Activated naive CD4-positive, alpha-beta T cell treated with anti-CD3 and anti-CD28 coated beads, Interleukin-2, amount 50 U/mL, for 24 hours (primary cell): ENCODE measurements around the gene MMS19.

Source experiments
- H3K27ac Mint-ChIP-seq: one replicate; pipeline ENCODE4 v1.8.0; 2021; ENCODE audit warnings: mild to moderate bottlenecking, mixed read lengths
- H3K27me3 Mint-ChIP-seq: one replicate; pipeline ENCODE4 v1.8.0; 2021; ENCODE audit warnings: mixed read lengths
- H3K36me3 Mint-ChIP-seq: one replicate; pipeline ENCODE4 v1.8.0; 2021; ENCODE audit warnings: mixed read lengths
- H3K4me1 Mint-ChIP-seq: one replicate; pipeline ENCODE4 v1.8.0; 2021; ENCODE audit warnings: mixed read lengths
- H3K4me3 Mint-ChIP-seq: one replicate; pipeline ENCODE4 v1.8.0; 2021; ENCODE audit warnings: mild to moderate bottlenecking, mixed read lengths
- H3K9me3 Mint-ChIP-seq: one replicate; pipeline ENCODE4 v1.8.0; 2021; ENCODE audit warnings: mixed read lengths

Gene MMS19

DNA sequence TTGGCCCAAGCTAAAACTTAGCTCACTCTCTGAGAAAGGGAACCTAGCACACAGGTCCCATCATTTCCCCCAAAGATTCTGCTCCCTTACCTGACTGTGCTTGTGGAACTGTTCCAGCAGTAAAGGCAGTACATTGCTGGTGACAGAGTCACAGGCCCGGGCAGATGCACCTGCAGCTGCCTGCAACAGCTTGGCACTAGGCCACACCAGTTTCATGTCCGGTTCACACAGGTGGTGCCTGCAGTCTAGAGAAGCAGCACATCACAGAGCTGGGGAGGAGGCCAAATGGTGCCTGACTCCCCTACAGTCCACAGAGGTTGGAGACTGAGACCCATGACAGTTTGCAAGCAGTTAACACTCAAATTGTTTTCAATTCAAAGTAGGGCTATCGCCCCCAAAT is 30.1 kb downstream of the MMS19 start:
- Mint-ChIP-seq H3K9me3 (no peaks in the 10 kb centered on the region), H3K4me3 (no peak overlapping the region), H3K36me3 (peaks cover 10% of the 10 kb centered on the region), H3K4me1 (peaks cover 4% of the 10 kb centered on the region), H3K27me3 (no peaks in the 10 kb centered on the region), H3K27ac (no peak overlapping the region)

DNA sequence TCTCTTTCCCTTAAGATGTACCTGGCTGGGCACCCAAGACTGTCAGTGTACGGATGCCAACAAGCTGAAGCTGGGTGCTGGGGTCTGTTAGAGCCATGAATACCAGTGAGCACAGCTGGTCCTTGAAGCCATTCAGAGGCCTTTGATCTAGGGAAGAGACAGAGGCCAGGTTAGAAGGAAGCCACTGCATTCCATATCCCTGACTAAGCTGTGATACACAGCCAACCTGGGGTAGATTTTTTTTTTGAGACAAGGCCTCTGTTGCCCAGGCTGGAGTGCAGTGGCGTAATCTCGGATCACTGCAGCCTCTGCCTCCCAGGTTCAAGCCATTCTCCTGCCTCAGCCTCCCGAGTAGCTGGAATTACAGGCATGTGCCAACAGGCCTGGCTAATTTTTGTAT is 31.5 kb downstream of the MMS19 start:
- H3K4me3 Mint-ChIP-seq, result no peak overlapping the region
- H3K4me1 Mint-ChIP-seq, result peaks cover 4% of the 10 kb centered on the region
- peaks cover 9% of the 10 kb centered on the region for H3K36me3 Mint-ChIP-seq
- peak overlapping the region; percentile 30 for H3K27ac Mint-ChIP-seq
- H3K27me3 Mint-ChIP-seq, result no peaks in the 10 kb centered on the region
- H3K9me3 Mint-ChIP-seq, result no peaks in the 10 kb centered on the region

DNA sequence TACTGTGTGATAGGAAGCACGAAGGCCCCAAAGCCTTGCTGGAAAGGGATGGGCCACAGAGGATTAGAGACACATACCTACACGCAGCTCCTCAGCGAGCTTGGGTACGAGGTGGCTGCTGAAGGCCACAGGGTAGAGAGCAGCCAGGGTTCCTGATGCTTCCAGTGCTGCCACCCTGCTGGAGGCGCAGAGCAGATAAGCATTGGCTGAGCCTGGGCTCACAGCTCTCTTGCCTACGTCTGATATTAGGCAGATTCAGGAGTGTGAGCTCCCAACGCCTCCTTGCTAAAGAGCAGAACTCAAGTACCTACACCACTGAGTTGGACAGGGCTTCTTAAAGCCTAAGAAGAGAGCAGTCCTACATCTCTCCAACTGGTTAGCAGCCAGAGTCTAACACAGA is 32.2 kb downstream of the MMS19 start:
- H3K27me3 Mint-ChIP-seq, result no peaks in the 10 kb centered on the region
- no peak overlapping the region for H3K27ac Mint-ChIP-seq
- peaks cover 4% of the 10 kb centered on the region for H3K4me1 Mint-ChIP-seq
- H3K9me3 Mint-ChIP-seq, result no peaks in the 10 kb centered on the region
- H3K4me3 Mint-ChIP-seq, result no peak overlapping the region
- H3K36me3 Mint-ChIP-seq, result peaks cover 8% of the 10 kb centered on the region

DNA sequence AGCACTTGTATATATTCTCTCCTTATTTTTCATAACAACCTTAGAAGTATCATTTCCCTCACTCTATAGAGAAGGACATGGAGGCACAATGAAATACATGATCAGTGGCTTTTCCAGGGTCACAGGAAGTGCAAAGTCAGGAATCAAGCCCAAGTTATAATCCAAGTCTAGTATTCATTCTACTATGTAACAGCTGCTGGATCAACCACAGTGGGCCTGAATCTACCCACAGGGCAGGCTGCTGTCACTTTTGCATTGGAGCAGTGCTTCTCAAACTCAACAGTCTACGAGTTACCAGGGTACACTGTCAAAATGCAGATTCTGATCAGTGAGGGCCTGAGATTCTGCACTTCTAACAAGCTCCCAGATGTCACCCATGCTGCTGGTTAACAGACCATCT is 34.0 kb downstream of the MMS19 start:
- Mint-ChIP-seq H3K36me3 (peaks cover 12% of the 10 kb centered on the region), H3K4me3 (no peak overlapping the region), H3K27me3 (no peaks in the 10 kb centered on the region), H3K27ac (peak overlapping the region; percentile 76), H3K9me3 (no peaks in the 10 kb centered on the region), H3K4me1 (peaks cover 4% of the 10 kb centered on the region)

DNA sequence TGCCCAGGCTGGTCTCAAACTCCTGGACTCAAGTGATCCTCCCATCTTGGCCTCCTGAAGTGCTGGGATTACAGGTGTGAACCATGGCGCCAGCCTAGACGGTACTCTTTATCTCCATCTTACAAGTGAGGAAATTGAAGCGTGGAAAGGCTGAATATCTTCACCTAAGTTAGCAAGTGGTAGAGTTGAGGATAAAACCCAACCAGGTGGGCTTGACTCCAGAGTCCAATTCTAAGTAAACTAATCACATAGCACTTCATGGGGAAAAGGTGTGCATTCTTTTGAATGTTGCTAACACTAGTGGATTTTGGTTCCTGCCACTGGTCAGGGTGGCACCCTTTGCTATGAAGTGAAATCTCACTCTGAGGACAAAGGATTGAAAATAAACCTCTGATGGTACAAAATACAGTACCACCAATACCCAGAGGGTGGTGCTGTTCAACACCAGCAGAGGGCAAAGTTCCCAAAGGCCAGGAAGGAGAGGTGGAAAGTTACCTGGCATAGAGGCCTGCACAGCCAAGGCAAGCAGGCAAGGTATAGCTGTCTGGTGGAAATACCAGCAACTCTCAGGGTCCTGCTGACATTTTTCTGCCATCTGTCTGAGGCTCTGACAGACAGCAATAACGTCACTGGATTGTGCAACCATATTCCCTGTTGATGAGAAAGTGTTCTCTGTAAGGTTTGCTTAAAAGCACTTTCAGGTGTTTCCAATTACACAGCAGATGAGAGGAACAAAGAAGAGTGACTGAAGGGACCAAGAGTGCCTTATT is 34.7 kb downstream of the MMS19 start:
- Mint-ChIP-seq H3K27me3 (no peaks in the 10 kb centered on the region), H3K27ac (peak overlapping the region; percentile 82), H3K9me3 (no peaks in the 10 kb centered on the region), H3K36me3 (peaks cover 17% of the 10 kb centered on the region), H3K4me1 (peaks cover 4% of the 10 kb centered on the region), H3K4me3 (no peak overlapping the region)

DNA sequence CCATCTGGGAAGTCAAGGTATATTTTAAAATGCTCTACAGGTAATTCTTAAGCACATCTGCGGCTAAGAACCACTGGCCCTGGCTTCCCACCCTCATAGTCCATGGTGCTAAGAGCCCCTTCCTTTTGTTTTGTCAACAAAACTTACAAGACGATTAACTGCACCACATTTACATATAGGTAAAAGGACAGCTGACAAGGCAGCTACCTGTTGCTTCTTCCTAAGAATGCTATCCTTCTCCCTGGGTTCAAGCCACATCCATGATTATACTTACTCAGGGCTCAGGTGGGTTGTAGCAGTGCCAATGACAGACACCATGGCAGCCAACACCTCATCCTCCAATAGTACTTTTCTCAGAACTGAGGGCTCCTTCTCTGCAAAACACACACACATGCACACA is 35.9 kb downstream of the MMS19 start:
- Mint-ChIP-seq H3K36me3 (peaks cover 17% of the 10 kb centered on the region), H3K4me1 (peaks cover 4% of the 10 kb centered on the region), H3K4me3 (no peak overlapping the region), H3K27me3 (no peaks in the 10 kb centered on the region), H3K27ac (no peak overlapping the region), H3K9me3 (no peaks in the 10 kb centered on the region)

DNA sequence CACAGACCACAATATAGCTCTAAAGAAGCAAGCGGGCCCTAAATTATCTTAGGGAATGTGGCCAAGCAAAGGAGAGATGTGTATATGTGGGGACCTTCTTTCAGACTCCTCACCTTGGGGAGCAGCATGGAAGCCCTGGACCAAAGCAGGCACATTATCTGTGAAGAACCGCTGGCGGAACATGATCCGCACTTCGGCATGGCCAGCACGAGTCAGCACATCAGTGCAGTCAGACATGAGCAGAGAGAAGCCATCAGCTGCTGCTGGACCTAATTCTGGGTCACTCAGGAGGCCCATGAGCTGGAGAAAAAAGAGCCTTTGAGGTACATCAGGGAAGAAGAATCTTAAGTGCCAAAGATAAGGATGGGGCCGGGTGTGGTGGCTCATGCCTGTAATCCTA is 38.3 kb downstream of the MMS19 start:
- Mint-ChIP-seq H3K27ac (no peak overlapping the region), H3K4me3 (no peak overlapping the region), H3K27me3 (no peaks in the 10 kb centered on the region), H3K4me1 (peaks cover 13% of the 10 kb centered on the region), H3K9me3 (no peaks in the 10 kb centered on the region), H3K36me3 (peaks cover 14% of the 10 kb centered on the region)

DNA sequence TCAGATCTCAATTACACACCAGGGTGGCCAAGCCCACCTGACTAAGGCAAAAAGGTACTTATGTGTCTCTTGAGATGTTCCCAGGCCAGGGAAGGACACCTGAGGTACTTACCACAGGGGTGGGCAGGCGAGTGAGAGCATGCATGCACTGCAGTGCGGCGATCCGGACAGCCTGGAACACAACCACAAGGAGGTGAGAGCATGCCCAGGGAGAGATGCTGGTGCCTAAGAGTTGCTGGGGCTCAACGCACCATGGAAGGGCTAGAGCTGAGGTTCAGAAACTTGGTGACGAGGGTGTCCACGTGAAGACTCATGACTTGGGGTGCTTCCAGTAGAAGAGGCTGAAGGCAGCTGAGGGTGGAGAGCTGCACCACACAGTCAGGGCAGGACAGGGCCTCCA is 39.1 kb downstream of the MMS19 start:
- Mint-ChIP-seq H3K36me3 (peaks cover 15% of the 10 kb centered on the region), H3K27me3 (no peaks in the 10 kb centered on the region), H3K9me3 (no peaks in the 10 kb centered on the region), H3K4me3 (no peak overlapping the region), H3K4me1 (peaks cover 19% of the 10 kb centered on the region), H3K27ac (no peak overlapping the region)

DNA sequence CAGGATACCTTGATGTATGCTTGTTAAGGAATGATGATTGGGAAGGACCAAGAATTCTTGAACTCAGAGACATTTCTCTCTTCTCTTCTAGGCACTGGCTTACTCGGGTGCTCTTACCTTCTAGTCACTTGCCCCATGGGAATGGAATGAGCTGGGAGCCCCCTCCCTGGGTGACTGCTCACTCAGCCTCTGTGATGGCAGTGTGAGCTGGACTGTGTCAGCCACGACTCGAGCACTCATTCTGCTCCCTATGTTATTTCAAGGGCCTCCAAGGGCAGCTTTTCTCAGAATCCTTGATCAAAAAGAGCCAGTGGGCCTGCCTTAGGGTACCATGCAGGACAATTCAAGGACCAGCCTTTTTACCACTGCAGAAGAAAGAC is 41.5 kb downstream of the MMS19 start:
- no peaks in the 10 kb centered on the region for H3K9me3 Mint-ChIP-seq
- peaks cover 12% of the 10 kb centered on the region for H3K36me3 Mint-ChIP-seq
- no peak overlapping the region for H3K4me3 Mint-ChIP-seq
- peaks cover 38% of the 10 kb centered on the region for H3K4me1 Mint-ChIP-seq
- H3K27me3 Mint-ChIP-seq, result no peaks in the 10 kb centered on the region
- H3K27ac Mint-ChIP-seq, result peak overlapping the region; percentile 77

DNA sequence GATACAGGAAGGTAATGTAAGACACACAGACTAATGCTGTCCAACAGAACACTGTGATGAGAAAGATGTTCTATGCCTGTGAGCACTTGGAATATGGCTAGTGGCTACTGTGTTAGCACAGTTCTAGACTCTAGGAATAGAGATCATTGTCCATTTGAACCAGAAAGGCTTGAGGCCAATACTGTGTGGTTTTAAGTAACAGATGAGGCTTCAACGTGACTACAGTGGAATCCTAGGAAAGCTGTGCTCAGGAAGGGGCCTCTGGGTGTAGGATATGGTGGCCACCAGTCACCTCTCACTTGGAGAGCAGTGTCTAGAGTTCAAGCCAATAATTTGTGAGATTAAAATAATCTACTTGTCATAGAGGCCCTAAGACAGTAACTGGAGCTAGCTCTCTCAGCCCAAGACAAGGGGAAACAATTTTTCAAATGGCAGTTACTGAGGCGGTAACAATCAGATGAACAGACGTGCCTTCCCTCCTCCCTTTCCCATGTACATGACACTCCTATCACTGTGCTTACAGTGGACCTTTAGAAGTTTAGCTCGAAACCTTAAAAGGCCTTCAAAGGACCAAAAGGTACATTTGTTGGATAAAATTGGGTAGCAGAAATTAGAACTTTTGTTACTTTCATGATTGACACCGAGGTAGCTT is 42.1 kb downstream of the MMS19 start:
- Mint-ChIP-seq H3K36me3 (peaks cover 12% of the 10 kb centered on the region), H3K4me3 (no peak overlapping the region), H3K4me1 (peaks cover 38% of the 10 kb centered on the region), H3K27ac (peak overlapping the region; percentile 98), H3K9me3 (no peaks in the 10 kb centered on the region), H3K27me3 (no peaks in the 10 kb centered on the region)

DNA sequence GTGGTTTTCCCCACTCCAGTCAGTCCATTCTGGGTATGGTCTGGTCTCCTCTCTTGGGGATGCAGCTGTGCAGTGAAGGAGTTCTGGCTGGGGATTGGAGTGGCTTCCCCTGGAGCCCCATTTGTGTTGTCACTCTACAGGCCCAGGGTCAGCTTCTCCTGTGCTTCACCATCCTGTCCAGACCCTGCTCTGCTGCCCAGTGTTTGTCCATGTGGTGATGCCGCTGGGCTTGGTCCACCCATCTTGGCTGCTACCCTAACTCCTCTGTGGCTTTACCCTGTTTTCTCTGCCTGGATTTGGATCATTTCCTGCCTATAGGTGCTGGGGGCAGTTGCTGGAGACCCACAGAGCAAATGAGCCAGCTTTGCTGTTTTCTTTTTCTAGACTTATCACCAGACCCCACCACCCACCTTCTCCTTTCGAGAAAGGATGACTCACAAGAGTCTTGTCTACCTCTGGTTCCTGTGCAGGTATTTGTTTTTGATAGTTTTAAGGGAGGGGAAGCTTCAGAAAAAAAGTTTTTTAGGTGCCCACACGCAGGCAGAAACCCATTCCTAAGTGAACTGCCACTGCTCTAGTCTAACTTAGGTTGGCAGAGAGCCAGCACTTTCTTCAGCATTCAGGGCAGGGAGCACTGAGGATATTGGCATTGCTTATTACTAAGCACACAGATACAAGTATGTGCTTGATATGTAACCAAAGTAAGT is 43.7 kb downstream of the MMS19 start:
- H3K4me1 Mint-ChIP-seq, result peaks cover 48% of the 10 kb centered on the region
- H3K36me3 Mint-ChIP-seq, result peaks cover 12% of the 10 kb centered on the region
- H3K9me3 Mint-ChIP-seq, result no peaks in the 10 kb centered on the region
- H3K27ac Mint-ChIP-seq, result peak overlapping the region; percentile 98
- peak overlapping the region; percentile 76 for H3K4me3 Mint-ChIP-seq
- H3K27me3 Mint-ChIP-seq, result no peaks in the 10 kb centered on the region

DNA sequence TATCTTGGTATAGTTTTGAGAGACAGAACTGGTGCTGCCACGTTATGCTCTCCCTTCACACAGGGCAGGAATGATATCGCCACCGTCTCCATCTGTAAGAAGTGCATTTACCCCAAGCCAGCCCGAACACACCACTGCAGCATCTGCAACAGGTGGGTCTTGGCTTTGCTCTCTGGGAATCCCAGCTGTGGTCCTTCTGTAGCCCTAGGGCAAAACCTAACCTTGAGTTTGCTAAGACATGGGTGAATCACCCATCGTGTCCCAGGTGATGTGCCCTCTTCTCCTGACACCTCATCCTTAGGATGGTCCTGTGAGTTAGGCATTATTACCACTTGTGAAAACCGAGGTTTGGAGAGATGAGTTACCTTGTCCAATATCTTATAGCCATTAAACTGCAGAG is 45.9 kb downstream of the MMS19 start:
- Mint-ChIP-seq H3K9me3 (no peaks in the 10 kb centered on the region), H3K4me1 (peaks cover 66% of the 10 kb centered on the region), H3K27me3 (no peaks in the 10 kb centered on the region), H3K36me3 (peaks cover 8% of the 10 kb centered on the region), H3K27ac (peak overlapping the region; percentile 98), H3K4me3 (no peak overlapping the region)

DNA sequence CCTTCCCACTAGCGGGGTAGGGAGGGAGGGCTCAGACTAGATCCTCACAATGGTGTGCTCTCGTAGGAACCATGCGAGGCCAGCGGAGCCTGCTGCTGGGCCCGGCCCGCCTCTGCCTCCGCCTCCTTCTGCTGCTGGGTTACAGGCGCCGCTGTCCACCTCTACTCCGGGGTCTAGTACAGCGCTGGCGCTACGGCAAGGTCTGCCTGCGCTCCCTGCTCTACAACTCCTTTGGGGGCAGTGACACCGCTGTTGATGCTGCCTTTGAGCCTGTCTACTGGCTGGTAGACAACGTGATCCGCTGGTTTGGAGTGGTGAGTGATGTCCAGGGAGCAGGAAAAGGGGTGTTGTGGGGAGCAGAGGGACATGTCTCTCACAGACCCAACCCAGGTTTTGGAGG is 46.6 kb downstream of the MMS19 start:
- no peaks in the 10 kb centered on the region for H3K27me3 Mint-ChIP-seq
- H3K4me1 Mint-ChIP-seq, result peaks cover 73% of the 10 kb centered on the region
- no peak overlapping the region for H3K27ac Mint-ChIP-seq
- peaks cover 8% of the 10 kb centered on the region for H3K36me3 Mint-ChIP-seq
- H3K9me3 Mint-ChIP-seq, result no peaks in the 10 kb centered on the region
- H3K4me3 Mint-ChIP-seq, result no peak overlapping the region

DNA sequence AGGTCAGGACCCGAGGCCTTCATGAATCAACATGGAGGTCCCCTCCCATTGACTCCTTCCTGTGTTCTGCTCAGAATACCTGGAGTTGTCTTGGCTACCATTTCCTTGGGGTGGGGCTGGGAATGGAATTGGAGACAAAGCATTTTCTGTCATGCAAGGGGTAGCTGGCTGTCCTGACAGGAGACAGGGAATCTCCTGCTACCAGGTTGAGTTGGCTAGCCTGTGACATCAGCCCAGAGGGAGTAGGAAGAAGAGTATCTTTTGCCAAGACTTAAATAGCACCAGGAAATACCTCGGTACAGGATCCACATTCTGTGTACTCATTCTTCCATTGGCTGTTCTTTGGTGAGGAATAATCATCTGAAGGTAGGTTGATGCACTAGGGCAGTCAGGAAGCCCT is 47.4 kb downstream of the MMS19 start:
- peaks cover 79% of the 10 kb centered on the region for H3K4me1 Mint-ChIP-seq

DNA sequence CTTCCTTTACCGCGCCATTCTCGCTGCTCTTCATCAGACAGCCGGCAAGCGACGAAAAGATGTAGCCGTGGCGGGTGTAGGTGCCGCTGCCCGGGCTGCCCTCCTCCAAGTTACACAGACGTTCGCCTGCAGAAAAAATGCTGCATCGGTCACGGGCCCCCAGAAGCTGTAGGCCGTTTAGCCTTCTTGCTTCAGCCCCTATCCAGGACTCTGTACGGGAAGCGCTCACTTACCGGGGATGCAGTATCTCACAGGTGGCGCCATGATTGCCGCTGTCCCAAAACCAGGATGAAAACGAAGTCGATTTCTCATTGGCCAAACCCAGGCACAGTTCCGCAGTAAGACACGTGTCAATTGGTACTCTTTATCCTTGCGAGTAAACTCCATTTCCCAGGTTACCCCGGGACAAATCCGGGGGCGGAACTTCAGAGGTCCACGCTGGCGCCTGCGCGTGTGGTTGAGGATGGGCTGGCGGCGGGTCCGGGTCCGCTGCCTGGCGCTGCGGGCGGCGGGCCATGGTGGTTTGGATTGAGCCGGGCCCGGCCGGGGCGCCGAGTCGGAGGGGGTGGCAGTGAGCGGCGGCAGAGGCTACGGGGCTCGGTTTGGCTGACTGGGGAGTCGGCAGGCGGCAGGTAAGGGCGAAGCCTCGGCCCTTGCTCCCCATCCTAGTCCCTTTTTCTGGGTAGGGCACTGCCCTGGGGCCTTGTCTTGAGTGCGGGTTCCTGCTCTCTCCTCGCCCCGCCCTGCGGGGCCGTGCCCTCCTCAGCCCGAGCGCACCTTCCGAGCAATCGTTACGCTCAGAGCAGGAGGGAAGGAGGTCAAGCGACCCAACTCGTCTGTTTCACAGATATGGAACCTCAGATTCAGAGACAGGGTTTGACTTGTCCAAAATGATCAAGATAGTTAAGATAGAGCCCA is 52.2 kb downstream of the MMS19 start, which contains the start of the genes EXOSC1 and ZDHHC16:
Gene EXOSC1, minus strand, starts transcription at position 285 of the 918 bp plus-strand sequence. Its CDS starts 21 bp downstream, at position 264.
Gene ZDHHC16, plus strand, starts transcription at position 454 of the 918 bp plus-strand sequence. CDS start 5,501 bp downstream, outside the sequence.
- H3K4me3 Mint-ChIP-seq, result peak within 1 kb of the TSS; percentile 96
- no peaks in the 10 kb centered on the region for H3K27me3 Mint-ChIP-seq
- H3K9me3 Mint-ChIP-seq, result no peaks in the 10 kb centered on the region
- H3K4me1 Mint-ChIP-seq, result peaks cover 63% of the 10 kb centered on the region
- H3K27ac Mint-ChIP-seq, result peak within 1 kb of the TSS; percentile 68
- H3K36me3 Mint-ChIP-seq, result peaks cover 12% of the 10 kb centered on the region

More for the DNA sequence above, 47.4 kb downstream of the MMS19 start:
- Mint-ChIP-seq H3K4me3 (no peak overlapping the region), H3K27ac (peak overlapping the region; percentile 30), H3K36me3 (peaks cover 8% of the 10 kb centered on the region), H3K9me3 (no peaks in the 10 kb centered on the region), H3K27me3 (no peaks in the 10 kb centered on the region)
